GM18951 (cell line): ENCODE measurements around the gene IL22RA1.

Experiments used
- POLR2A ChIP-seq: IDR thresholded peaks from 4 replicates; pipeline ENCODE4 v1.6.1; 2011; ENCODE audit warnings: mild to moderate bottlenecking; ENCODE audit not compliant: insufficient read length, insufficient read depth; ENCODE audit errors: extremely low read depth
- in situ Hi-C: fragments of 300-500 bp; cut with MboI; formaldehyde crosslinking; loops from one replicate; pipeline ENCODE4 v1.12.0; 2022; ENCODE audit warnings: low sequenced_read_pairs, mixed read lengths, inconsistent platforms; ENCODE audit not compliant: unreplicated experiment

The IL22RA1 gene

GRCh38 chr1:24070821-24071393 lies 72.0 kb downstream of the IL22RA1 start:
- in situ Hi-C loops, result no loop called here
- no peak for TF ChIP-seq POLR2A

GRCh38 chr1:24069817-24070216 lies 73.1 kb downstream of the IL22RA1 start:
- TF ChIP-seq POLR2A, result no peak
- in situ Hi-C loops, result no loop called here
